HG02852 (cell line): ENCODE results near the gene ASXL1.

Experiments used
- ATAC-seq: cut with Tn5 transposase; IDR thresholded peaks from one replicate; pipeline ENCODE4 v1.9.1; 2021; ENCODE audit warnings: mild to moderate bottlenecking, moderate library complexity; ENCODE audit not compliant: unreplicated experiment

Gene ASXL1

DNA sequence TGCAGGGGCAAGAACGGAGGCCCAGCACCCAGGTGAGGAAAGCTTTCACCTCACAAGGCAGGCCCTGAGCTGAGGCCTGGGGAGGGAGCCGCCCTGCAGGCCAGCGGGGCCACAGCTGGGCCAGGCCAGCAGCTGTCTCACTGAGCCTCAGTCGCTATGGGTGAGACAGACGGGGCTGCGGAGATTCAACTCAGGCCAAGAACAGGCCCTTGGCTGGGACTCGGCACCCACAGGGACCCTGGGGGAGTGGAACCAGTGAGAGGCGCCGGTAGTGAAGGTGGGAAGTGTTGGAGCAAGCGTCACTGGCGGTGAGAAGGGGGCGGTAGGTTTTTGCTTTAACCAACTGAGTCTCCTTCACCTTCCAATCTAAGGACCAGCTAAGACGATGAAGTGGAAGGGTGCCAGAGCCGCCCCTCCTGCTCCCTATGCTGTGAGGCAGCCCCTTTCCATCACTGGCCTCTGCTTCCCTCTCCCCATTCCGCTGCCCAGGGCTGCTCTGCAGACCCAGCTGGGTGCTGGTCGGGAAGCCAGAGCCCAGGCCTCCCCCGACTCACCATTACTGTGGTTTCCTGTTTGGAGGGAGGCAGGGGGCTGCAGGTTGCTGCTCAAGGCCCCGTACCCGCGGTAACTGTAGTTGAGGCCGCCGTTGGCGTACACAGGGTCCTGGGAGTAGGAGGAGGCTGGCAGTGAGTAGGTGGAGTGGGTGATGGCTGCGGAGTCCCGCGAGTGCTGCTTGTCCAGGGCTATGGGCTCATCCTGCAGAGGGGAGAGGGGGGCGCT is 93.7 kb downstream of the ASXL1 start:
- ATAC-seq = no peak

DNA sequence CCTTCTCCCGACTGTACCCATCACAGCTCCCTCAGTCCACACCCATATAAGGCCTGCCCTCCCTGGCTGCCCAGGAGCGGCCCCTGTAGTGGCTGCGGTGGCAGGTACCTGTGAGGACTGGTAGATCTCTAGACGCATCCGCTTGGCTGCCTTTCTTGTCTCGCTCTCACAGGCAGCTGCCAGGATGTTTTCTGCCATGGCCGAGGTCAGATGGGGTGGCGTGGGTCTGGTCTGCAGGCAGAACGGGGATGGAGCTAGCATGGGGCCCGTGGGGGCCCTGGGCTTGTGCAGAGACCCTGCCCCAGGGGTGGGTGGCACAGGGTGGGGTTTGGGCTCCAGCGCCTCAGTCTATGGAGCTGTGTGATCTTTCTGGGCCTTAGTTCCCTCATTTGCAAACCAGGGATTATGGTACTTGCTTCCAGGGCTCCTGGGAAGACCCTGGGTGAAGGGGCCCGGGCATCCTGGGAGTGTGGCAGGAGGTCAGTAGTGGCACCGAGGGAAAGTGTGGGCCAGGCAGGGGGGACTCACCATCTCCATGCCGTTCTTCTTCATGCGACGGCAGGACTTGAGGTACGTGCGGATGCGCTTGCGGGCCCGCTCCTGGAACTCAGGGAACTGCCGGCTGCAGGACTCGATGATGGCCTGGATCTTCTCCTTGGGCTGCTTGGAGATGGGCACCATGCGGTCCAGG is 94.8 kb downstream of the ASXL1 start:
- ATAC-seq = no peak

DNA sequence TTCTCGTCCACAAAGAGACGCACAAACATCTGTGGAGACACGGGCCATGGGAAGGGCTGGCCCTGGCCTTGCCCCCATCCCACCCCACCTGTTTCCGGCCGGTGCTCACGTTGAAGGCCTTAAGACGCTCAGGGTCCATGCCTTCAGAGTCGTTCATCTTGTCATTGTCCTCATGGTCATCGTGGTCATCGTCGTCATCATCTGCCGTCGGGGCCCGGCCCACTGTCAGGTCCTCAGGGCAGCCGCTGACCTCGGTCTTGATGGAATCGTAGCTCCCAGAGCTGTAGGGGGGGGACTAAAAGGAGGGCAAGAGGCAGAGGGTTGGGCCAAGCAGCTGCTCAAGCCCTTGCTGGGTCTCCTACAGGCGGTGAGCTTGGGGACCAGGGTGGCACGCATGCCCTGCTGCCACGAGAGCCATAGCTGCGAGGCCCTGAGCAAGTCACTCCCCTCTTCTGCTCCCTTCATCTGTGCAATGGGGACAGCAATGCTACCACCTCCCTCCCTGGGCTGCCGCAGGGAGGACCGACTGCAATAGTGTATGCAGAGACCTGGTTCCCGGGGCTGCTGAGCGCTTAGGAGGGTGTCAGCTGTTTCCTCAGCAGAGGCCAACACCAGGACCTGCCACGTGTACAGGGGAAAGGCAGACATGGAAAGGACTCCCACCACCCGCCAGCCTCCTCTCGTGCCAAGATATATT is 95.5 kb downstream of the ASXL1 start:
- no peak for ATAC-seq

DNA sequence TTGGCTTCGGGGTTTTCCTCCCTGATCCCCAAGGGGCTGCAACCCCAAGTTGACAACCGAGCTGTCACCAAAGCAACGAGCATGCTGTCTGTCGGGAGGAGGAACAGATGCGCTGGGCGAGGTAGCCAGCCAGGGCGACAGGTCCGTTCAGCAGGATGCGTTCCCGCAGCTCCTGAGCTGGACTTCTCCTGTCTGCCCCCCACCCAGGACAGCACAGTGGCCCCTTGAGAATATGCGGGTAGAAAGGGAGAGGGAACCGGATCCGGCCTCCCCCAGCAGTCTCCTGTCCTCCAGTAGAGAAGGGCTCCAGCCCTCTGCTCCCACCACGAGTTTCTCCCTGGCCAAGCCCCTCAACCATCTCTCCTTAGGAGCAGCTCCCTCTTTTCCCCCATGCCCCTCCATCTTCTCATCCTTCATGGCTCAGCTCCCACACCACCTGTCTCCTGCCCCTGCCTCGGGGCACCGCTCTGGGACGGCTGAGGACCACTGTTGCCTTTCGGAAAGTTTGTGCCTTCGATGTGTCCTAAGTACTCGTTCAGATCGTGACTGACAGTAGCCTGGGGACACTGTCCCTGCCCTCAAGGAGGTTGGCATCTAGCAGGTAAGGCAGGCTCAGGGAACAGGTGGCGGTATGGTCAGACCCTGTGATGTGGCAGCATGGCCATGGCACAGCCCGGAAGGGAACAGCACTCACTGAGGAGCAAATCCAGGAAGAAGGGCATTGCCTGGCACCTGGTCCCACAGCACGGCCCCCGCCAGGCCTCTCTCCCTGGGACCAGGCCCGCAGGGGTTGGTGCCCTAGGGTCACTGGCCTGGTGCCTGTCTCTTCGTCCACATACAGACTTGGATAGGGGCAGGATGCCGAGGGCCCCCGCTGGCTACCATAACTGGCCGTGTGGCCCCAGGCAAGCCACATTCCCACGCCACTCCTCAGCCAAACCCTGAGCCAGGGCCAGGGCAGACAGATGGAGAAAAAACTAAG is 96.3 kb downstream of the ASXL1 start:
- no peak for ATAC-seq

DNA sequence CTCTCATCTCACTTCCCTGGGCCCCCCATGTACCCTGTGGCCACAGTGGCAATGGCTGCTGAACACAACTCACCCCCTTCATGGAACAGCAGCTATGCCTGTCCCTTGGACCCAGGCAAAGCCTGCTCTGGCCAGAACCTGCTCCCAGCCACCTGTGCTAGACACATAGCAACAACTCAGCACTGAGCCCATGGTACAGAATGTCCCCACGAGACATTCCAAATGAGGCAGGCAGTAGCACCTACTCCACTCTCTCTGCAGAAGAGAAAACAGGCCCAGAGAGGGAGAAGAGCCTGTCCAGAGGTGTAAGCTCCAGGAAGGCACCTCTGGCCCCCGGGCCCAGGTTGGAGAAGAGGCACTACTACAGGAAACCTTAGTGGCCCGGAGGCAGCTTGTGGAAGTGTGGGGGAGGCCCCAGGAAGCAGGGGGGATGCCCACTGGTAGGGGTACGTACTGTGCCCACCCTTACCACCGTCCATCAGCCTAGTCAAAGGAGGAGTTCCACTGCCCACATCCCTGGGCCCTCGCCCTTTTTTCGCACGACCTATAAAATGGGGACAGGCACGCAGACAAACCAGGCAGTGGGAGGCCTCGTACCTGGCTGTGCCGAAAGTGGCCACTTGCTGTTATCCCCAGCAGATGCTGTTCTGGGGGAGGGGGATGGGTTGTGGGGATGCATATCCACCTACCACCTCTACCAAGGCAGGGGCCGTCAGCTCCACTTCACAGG is 97.2 kb downstream of the ASXL1 start:
- no peak for ATAC-seq

DNA sequence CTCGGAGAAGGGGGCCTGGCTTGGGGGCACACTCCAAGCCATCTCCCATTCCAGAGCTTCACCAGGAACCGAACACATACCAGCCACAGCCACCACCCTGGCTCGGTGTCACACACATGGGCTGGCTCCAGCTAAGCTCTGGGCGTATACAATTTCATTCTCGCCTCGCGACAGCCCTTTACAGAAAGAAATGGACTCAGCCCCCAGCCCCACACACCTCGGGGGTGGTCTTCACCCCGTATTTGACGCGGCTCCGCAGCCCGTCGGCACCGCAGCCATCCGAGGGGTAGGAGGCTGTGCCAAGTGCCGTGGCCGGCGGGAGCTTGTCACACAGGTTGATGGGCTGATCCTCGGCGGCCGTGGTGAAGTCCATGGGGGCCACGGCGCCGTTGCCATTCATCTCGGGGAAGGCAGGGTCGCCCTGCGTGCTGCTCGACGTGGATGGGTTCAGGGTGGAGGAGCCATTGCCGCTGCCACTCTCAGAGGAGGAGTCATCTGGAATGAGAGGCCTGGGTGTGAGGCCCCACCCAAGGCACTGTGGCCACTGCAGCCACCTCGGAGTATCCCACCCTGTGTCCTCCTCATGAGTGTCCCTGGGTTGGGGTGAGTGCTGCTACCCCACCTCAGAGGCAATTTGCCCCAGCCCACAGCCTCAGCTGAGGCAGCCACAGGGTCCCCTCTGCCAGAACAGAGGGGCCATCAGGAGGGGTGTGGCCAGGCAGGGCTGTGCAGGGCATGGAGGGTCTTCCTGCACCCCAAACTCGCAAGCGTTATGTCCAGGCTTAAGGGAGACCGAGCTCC is 98.0 kb downstream of the ASXL1 start:
- no peak for ATAC-seq

DNA sequence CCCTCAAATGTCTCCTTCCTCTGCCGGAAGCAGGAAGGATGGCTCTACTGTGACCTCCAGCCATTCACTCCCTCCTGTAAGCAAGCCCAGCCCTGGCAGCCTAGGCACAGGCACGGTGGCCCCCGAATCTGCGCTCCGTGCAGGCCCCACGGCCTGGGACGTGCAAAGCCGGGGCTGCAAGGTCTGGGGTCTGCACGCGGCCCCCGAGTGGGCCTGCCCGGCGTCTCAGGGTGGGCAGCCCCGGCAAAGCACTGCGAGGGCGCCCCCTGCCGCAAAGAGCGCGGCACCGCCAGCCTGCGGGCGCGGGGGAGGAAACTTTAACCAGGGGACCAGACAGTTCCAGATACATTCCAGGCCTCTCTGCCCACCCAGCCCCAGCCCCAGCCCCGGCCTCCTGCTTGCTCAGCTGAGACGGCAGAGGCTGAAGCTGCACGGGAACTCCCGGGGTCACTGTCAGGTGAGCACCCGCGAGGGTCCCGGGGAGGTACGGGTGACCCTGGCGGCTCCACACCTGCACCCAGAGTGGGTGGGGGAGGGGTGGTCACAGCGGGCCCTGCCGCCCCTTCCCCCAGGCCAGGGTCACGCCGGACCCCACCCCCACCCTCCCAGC is 98.8 kb downstream of the ASXL1 start:
- ATAC-seq = no peak

DNA sequence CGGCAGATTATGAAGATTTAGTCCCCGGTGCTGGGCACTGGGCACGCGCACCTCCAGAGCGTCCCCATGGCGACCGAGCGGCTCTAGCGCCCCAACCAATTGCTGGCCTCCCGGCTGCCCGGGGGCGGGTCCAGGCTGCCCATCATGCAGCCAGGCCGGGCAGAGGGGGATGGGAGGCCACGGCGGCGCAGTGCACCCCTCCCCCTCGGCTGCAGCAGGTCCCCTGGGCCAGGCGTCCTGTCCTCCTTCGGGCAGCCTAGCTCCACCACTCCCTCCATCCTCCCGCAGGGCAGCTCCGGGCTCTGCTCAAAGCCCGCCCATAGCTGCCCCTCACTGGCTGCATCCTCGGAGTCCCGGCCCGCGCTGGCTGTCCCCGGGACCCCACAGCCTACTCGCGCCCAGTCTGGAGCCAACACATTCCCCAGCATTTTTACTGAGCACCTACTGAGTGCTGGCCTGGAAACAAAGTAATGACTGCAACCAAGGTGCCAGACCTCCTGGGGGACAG is 99.4 kb downstream of the ASXL1 start:
- ATAC-seq = no peak

DNA sequence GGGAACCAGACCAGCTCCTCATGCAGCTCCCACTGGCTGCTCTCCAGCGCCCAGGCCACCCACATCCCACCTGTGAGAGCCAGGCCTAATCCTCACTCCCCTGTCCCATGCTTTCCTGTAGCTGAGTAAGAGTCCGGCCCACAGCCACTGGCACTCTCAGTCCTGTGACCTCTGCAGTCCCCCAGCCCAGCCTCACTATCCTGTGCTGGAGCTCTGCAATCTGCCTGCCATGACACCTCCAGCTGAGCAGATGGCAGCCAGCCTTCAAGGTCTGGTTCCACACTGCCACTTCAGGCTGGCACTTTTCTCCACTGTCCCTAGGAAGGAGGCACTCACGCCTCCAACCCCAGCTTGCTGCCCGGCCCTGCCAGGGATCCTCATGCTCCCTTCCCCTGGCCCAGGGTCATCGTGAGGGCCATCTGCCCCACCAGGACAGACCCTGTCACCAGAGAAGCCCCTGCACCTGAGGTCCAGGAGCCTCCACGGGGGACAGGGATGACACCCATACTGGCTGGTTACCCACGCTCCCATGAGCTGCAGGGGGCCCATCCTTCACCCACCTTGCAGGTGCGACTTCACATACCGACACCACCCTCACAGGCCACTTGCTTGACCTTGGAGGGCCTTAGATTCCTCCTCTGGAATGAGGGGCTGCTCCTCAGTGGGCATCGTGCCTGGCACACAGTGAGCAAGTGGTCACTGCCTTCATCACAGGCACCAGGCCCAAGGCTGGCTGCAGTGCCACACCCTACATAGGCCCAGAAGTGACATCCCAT is 100.1 kb downstream of the ASXL1 start:
- ATAC-seq = no peak

DNA sequence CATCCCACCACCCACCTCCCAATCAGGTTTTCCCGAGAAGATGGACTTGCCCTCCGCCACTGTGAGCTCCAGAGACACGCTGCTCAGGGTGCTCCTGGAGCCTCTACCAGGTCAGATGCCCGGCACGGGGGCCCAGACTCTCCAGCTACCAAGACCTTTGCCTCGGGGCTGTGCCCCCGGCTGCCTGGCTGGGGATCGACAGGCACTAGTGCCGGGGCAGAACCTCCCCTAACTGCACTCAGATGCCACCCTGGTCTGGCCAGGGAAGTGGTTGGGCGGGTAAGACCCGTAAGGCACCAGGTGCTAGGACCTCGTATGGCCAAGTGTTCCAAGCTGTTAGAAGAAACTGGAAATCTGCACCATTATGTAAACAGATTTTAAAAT is 100.7 kb downstream of the ASXL1 start:
- no peak for ATAC-seq

DNA sequence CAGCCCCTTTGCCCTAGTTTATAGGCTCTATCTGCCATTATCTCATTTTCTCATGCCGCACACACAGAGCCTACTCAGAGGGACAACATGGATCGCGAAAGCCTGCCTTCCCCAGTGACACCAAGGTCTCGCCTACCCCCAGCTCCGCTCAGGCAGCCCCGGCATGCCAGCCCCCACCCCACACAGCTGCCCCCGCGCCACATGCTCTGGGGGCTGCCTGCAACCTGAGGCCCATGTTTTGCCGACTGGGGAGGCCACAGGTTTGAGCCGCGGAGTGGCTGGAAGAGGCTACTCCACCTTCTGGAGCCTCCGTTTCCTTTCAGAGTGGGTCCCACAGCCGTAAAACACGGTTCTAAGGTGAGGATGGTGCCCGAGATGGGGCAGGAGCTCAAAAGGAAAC is 102.1 kb downstream of the ASXL1 start:
- no peak for ATAC-seq

DNA sequence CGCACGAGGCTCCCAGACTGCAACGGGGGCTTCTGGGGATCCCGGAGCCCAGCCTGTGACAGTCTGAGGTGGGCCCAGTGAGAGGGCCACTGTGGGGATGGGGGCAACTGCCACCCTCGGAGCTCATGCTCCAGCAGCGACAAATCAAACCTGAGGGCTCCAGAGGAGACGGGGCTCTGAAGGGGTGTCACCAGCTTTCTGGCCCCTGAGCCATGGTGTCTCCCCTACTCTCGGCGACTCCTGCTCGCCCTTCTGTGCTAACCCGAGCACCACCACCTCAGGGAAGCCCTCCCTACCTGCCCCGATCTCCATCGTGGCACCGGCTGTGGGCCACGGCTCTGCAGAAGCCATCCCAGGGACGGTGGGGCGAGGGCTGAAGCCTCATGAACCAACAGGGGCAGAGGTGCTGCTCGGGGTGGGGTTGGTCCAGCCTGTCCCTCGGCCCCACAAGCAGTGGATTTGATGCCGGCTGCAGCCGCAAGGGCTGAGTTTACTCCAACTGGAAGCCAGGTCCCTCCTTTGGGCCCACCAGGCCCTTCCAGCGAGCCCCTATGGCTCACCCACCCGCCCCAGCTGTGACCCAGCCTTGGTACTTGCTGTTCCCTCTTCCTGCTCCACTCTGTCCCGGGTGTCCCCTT is 102.7 kb downstream of the ASXL1 start:
- no peak for ATAC-seq

DNA sequence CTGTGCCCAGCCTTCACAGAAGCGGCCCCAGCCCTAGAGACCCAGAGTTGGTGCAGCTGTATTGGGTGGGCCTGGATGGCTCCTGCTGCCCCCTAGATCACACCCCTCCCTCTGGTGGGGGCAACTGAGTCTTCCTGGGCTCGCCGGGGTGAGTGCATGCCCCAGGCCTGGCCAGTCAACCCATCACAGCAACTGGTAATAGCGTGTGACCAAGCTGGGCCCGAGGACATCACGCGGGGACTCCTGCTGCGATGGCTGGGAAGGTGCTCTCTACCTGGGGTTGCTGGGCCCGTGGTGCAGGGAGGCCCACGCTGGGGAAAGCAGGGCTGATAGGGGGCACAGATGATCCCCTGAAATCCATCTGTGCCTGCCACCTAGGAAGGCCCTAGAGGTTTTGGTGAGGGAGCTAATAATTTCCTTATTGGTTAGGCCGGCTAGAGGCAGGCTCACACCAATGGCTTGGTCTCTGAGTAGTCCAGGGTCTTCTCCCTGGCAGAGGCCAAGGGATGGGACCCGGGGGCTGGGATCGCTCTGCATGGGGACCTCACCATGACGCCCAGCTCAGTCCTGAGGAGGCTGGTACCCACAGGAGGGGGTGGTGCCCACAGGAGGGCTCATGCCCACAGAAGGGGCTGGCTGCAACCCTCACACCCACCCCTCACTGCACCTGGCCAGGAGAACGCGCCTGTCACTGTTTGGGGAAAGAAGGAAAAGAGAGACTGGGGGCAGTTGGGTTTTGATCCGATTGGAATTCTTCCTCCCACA is 103.9 kb downstream of the ASXL1 start:
- ATAC-seq = no peak

DNA sequence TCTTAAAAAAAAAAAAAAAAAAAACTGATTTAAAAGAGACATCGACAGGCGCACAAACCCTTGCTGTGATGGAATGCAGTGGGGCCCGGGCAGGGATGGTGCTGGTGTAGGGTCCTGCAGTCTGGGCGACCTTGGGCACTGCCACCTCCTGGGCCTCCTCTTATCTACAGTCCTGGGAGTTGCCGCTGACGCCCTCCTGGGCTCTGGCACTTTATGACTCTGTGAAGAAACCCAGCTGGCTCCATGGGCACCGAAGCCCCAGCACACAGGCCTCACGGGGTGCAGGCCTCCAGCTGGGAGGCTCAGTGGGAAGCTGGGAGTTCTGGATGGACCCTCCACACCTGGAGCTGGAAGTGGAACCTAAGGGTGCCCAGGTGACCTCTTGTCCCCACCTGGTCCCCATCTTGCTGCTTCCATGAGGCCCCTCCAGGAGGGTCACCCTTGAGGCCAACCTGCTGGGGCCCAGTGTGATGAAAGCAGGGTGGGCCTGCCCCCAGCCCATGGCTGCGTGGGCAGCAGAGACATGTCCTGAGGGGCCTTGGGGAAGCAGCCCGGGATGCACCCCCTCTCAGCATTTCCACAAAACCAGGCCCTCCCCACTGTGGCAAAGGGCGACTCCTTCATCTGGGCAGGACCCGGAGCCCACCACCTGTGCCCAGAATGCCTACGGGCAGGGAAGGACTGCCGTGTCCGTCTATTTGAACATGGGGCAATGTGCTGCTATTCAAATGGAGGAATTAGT is 104.9 kb downstream of the ASXL1 start:
- no peak for ATAC-seq

DNA sequence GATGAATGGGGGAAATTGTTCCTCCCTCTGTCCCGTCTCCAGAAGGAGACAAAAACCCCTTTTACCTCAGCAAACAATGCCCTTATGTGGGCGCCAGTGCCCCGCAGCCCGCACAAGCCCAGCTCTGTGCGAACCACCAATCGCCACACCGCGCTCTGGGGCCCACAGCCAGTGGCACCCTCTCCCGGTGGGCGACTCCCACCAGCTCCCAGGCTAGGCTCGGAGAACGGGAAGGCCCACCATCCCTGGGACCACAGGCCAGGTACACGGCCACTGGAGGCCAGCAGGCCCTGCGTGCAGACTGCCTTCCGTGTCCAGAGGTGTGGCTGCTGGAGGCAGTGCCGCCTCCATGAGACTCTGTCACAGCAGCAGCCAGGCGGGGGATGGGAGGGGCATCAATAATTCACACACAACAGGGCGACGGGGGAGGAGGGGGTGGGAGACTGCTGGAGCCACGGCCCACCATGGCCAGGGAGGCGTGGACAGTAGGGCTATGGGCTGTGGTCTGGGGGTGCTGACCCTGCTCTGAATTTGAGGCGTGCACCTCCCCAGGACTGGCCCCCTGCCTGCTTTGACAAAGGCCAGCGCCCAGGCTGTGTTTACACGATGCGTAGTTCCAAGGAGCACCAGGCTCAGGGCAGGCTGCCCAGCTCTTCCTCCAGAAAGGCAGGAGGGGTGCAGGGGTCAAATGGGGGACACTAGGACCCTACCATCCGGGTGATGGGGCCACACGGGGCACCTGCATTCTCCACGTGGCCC is 105.7 kb downstream of the ASXL1 start:
- no peak for ATAC-seq
